Measurements from ENCODE around the gene DALRD3. TPM values are rescaled to one million over a fixed set of nuclear protein-coding genes. Genes with fewer than 3 reads are reported as not detected.

The DALRD3 gene
- total RNA-seq, 6 experiments from 2014 or later, result 7.5 to 17.0 (median 8.1) TPM

GRCh38 chr3:49021213-49021812 lies 2.9 kb upstream of the DALRD3 start:
- Histone ChIP-seq H3K4me3 (peak overlapping the region; percentile 92 to 99 (median 97)), H3K27ac (peak overlapping the region; percentile 88 to 100 (median 99)), H3K27me3 (no peaks in the 10 kb centered on the region), H3K4me1 (peaks cover 0 to 31% (median 11%) of the 10 kb centered on the region in 4 donors), H3K9me3 (no peaks in the 10 kb centered on the region), H3K36me3 (peaks cover 0 to 32% (median 13%) of the 10 kb centered on the region in 4 donors)
- DNase-seq (peak; percentile 99 to 100 (median 99)), ATAC-seq (peak; percentile 82 to 91 (median 86))
- peak; percentile 100 for TF ChIP-seq POLR2A (IDR thresholded peaks at IDR 0.05)
- TF ChIP-seq CTCF (IDR thresholded peaks at IDR 0.05), result no peak
- intact Hi-C loops (cut with DNase I), result no loop called here
- no CpG with 5 or more reads among the region's 60 CpGs for WGBS (ENCODE audit: insufficient coverage, low coverage, low lambda C conversion rate, missing lambda C conversion rate)

- DNase-seq, result peak; percentile 74 to 82 (median 79)
- 0% methylated on average over 5 of the region's 51 CpGs for WGBS (ENCODE audit: insufficient coverage, low coverage, low lambda C conversion rate, missing lambda C conversion rate)
- peak overlapping the region; percentile 92 to 99 (median 97) for H3K4me3 ChIP-seq
These were observed 2.2 kb upstream of the DALRD3 start for GRCh38 chr3:49020330-49021212.

GRCh38 chr3:49019941-49020329 lies 1.6 kb upstream of the DALRD3 start:
- no peaks in the 10 kb centered on the region for H3K9me3 ChIP-seq
- intact Hi-C loops (cut with DNase I), result no loop called here
- H3K4me1 ChIP-seq, result peaks cover 0 to 31% (median 11%) of the 10 kb centered on the region in 4 donors
- H3K27ac ChIP-seq, result peak overlapping the region; percentile 82 to 100 (median 99)
- peak overlapping the region; percentile 92 to 99 (median 97) for H3K4me3 ChIP-seq
- peaks cover 0 to 32% (median 12%) of the 10 kb centered on the region in 4 donors for H3K36me3 ChIP-seq
- WGBS (ENCODE audit: insufficient coverage, low coverage, low lambda C conversion rate, missing lambda C conversion rate), result 20% methylated on average over 12 of the region's 12 CpGs
- DNase-seq (peak in 1 of 3 donors; percentile 52), ATAC-seq (no peak)
- no peaks in the 10 kb centered on the region for H3K27me3 ChIP-seq
- TF ChIP-seq CTCF (IDR thresholded peaks at IDR 0.05) (no peak), POLR2A (IDR thresholded peaks at IDR 0.05) (no peak)

More at GRCh38 chr3:49020330-49021212, 2.2 kb upstream of the DALRD3 start:
- H3K36me3 ChIP-seq, result peaks cover 0 to 32% (median 12%) of the 10 kb centered on the region in 4 donors
- intact Hi-C loops (cut with DNase I), result no loop called here
- H3K27me3 ChIP-seq, result no peaks in the 10 kb centered on the region
- peak overlapping the region; percentile 82 to 100 (median 99) for H3K27ac ChIP-seq
- ATAC-seq, result peak; percentile 19 to 33 (median 23)
- TF ChIP-seq POLR2A (IDR thresholded peaks at IDR 0.05), result no peak
- no peak for TF ChIP-seq CTCF (IDR thresholded peaks at IDR 0.05)
- peaks cover 0 to 31% (median 11%) of the 10 kb centered on the region in 4 donors for H3K4me1 ChIP-seq
- no peaks in the 10 kb centered on the region for H3K9me3 ChIP-seq

GRCh38 chr3:49018707-49019006 lies 277 bp upstream of the DALRD3 start:
- WGBS (ENCODE audit: insufficient coverage, low coverage, low lambda C conversion rate, missing lambda C conversion rate), result 2% methylated on average over 16 of the region's 18 CpGs
- H3K4me1 ChIP-seq, result peaks cover 0 to 31% (median 11%) of the 10 kb centered on the region in 4 donors
- intact Hi-C loops (cut with DNase I), result no loop called here

More at GRCh38 chr3:49018707-49019006, 277 bp upstream of the DALRD3 start:
- Histone ChIP-seq H3K4me3 (peak overlapping the region; percentile 88 to 91 (median 89)), H3K9me3 (no peaks in the 10 kb centered on the region), H3K36me3 (peaks cover 0 to 29% (median 10%) of the 10 kb centered on the region in 4 donors), H3K27ac (peak overlapping the region in 1 of 3 donors; percentile 65), H3K27me3 (no peaks in the 10 kb centered on the region)
- TF ChIP-seq CTCF (IDR thresholded peaks at IDR 0.05), result no peak
- no peak for TF ChIP-seq POLR2A (IDR thresholded peaks at IDR 0.05)
- ATAC-seq, result no peak
- no peak for DNase-seq

Measured in right lobe of liver (tissue), 6 donors.